Activated T-cell treated with anti-CD3 and anti-CD28 coated beads for 24 hours (primary cell): ENCODE data around the gene SARDH.
"Not testable (repeated sequence)": the region's sequence is repeated elsewhere in the genome, so short reads cannot be mapped to it uniquely, and the experiment has no call there.

Experiments used
- DNase-seq: peaks from one replicate; pipeline ENCODE4 v3.0.0-alpha.2; 2020; ENCODE audit warnings: low read depth

Gene SARDH

GRCh38 chr9:133685653-133686609, 52.2 kb downstream of the SARDH start:
- no peak for DNase-seq

GRCh38 chr9:133684936-133685361, 53.2 kb downstream of the SARDH start:
- DNase-seq, result no peak

DNA sequence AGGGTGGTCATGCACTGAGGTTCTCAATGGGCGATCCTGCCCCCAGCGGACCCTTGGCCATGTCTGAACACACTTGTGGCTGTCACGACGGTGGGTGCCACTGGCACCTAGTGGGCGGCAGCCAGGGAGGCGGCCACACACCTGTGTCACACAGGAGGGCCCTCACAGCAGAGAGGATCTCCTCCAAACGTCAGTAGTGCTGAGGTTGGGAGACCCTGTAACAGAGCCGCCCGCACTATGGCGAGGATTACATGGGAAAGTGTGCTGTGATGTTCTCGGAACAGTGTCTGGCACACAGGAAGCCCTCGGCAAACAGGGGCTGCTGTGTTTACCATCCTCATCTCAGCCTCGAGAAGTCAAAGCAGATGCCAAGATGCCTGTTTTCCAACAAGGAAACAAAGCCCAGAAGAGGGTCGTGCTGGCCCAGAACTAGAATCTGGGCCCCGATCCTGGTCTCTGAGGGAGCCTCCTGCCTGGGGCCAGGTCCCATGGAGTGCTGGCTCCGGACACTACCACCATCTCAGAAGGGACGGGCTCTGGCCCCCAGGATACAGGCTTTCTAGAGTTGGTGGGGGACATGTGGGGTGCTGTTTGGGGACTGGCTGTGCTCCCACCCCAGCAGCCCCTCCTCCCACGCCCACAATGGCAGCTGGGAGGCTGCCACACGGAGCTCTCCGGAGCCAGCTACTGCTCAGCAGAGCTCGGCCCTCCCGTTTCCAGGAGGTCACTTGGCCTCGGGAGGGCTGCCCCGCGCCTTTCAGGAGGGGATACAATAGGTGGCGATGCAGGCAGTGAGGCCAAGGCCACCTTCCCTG, 53.8 kb downstream of the SARDH start:
- DNase-seq, result no peak

DNA sequence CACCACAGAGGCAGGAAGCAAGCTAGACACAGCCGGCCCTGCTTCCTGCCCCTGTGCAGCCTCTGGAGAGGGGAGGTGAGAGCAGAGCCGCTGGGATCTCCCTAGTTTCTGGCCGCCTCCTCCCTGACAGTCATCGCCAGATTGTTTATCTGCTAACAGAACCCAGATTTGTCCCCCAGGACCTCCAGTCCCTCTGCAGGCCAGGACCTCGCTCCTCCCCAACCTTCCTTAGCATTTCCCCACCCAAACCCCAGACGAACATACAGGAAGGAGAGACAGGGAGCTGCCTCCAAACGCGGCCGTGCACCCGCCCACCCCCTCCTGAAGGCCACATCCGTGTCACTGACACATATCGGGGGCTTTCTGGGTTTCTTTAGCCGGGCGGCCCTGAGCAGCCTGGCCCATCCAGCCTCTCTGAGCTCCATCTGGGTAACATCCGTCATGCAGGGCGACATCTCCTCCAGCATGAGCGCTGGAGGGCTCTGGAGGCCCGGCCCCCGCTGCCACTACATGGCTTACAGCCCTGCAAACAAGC, 54.5 kb downstream of the SARDH start:
- peak; percentile 37 for DNase-seq

DNA sequence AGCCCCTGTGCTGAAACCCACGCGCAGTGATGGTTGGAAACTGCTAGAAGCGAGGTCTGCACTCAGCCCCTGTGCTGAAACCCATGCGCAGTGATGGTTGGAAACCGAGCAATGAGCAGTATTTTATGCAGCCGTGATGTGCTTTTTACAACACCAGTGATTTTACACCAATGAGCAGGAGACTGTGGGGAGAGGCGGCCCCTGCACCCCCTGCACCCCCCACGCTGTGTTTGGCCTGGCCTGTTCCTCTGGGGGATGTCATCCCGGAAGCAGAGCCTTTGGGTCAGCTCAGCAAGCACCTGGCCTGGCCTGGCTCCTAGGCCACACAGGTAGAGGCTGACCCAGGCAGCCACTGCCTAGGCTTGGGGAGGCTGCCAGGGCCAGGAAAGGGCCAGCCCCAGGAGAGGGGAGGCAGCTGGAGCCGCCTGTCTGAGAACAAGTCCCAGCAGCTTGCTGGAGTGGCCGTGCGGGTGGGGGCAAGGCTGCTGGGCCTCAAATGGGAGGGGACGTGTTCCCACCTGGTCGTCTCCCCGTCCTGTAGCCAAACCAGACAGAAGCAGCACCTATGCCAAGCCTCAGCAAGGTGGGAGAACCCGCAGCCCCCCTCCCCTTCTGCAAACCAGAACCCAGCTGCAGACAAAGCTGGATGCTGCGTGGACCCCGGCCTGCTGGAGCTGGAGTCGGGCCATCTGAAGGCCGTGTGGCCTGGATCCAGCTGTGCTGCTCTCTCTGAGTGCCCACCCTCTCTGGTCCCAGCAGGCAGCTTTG, 55.1 kb downstream of the SARDH start:
- no peak for DNase-seq

- no peak for DNase-seq
Measured at GRCh38 chr9:133681658-133682306, 56.4 kb downstream of the SARDH start.

DNA sequence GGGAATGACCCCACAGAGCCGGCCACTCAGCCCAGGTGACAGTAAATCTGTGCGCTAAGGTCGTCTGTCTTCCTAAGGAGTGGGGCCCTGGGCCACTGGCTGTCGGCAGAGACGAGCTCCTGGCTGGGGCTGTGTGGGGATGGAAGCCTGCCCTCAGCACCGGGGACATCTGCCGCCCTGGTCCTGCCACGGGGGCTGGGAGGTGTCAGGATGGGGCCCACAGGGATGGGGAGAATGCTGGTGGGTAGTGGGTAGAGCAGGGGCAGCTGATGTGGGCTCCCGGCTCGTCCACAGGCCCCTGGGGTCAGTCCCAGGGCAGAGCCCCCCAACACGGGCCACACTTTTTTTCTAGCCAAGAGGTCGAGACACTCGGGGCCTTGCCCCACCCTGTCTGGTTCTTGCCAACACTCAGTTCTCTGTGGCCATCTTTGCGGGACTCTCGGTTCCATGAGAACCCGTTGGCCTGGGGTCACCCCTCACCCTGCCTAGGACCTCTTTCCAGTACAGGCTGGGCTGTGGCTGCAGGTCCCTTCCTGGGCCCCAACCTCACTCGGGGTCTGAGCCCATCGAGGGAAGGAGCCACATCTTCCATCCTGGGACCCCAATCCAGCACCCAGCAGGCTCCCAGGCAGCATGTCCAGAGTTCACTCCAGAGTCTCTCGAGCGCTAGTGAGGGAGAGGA, 57.0 kb downstream of the SARDH start:
- no peak for DNase-seq

DNA sequence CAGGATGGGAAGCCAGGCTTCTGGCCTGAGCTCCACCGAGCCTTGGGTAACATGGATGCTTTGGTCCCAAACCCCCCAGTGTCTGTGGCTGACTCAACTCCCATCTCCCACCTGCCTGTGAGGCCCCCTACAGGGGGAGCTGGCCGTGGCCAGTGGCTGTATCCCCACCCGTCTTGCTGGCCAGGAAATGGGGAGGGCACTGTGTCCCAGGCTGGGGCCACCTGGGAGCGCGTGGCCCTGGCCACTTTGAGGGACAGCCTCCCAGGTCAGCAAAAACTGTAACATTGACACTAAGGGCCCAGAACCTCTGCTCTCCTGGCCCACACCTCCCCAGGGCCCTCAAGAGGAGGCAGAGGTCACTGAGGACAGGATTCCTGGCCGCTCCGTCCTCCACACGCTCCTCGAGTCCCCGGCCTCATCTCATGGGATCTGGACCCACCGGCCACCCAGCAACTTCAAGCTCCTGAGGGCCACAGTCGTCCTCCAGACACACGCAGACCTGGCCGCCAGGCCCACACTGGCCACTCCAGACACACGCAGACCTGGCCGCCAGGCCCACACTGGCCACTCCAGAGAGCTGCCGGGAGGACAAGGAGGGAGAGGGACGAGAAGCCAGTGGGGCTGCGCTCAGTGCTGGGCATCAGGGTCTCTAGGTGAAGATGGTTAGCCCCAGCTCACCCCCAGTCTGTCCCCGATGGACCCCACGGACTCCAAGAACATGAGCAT, 57.7 kb downstream of the SARDH start:
- no peak for DNase-seq

DNA sequence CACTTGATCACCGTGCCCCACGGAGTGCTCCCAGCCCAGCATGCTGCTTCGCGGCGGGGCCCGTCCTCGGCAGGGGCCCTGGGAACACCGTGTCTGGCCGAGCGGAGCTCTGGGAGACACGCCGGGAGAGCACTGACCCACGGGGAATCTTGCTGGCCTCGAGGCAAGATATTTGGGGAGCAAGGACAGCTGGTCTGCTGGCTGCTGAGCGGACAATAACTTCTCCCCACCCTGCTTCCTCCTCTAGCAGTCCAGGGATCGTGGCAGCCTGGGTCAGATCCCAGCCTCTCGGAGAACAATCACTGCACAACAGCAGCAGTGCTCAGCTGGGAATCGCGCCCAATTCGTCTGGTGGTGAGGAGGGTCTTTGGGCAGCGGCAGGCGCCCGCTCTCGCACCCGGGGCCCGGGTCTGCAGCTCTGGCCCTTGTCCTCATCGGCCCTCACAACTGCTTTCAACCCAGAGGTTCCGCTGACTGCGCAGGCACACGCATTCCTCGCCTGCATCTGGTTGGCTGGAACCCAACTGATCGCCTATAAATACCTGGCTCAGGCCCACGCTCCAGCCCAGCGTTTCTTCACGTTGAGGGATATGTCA, 58.6 kb downstream of the SARDH start:
- no peak for DNase-seq

DNA sequence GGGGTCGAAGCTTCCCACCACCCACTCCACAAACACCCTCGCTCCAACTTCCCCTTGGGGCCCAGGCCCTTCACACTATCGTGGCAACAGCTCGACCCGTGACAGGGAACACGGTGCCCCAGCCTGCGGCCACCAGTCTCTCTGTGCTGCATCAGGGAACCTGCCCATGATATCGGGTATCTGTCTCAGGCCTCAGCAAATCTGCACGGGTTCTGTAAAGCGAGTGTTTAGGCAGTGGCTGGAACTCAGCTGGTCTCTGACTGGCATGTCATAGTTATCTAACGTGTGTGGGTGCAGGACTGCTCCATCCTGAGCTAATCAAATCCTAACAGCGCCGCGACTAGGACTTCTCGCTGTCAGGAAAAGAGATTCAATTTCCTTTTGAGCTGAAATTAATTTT, 59.1 kb downstream of the SARDH start:
- DNase-seq, result no peak

DNA sequence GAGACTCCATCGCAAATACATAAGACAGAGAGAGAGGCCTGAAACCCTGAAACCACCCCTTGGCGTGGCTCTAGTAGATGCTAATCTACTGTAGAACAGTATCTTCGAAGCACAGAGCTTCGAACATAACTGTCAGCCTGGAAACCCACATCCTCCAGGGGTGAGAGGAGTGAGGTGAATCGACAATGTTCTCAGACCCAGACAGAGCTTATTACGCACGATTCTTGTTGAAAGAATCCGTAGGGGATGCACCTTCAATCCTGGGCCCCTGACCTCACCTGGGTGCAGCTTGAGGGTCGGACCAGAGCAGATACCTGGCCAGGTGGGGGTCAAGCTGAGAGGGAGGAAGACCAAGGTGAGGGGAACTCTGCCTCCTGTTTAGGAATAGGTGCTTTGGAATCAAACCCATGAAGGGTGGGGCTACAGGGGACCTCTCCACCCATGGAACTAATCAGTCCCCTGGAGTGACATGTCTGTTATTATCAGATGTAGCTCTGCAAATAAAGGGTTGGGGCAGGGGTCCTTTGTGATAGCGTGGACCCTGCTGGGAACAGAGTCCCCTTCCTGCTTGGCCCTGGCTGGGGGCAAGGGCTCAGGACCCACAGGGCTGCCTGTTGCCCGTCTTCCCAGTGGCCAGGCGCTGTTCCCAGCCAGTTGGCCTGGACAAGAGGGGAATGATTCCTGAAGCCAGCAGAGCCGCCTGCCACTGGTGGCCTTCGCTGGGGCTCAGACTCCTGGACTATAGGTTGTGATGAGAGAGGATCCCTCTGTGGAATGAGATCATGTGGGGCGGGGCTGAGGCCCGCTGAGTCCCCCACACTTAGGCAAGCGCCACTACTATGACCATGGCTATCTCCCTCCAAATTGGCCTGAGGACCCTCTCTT, 60.8 kb downstream of the SARDH start:
- peak; percentile 20 for DNase-seq

- no peak for DNase-seq
Measured at GRCh38 chr9:133676450-133676849, 61.7 kb downstream of the SARDH start.

GRCh38 chr9:133675796-133676195, 62.4 kb downstream of the SARDH start:
- DNase-seq, result not testable (repeated sequence)

GRCh38 chr9:133674091-133674490, 64.1 kb downstream of the SARDH start:
- no peak for DNase-seq

- DNase-seq, result no peak
Measured at GRCh38 chr9:133673258-133673655, 64.9 kb downstream of the SARDH start.

DNA sequence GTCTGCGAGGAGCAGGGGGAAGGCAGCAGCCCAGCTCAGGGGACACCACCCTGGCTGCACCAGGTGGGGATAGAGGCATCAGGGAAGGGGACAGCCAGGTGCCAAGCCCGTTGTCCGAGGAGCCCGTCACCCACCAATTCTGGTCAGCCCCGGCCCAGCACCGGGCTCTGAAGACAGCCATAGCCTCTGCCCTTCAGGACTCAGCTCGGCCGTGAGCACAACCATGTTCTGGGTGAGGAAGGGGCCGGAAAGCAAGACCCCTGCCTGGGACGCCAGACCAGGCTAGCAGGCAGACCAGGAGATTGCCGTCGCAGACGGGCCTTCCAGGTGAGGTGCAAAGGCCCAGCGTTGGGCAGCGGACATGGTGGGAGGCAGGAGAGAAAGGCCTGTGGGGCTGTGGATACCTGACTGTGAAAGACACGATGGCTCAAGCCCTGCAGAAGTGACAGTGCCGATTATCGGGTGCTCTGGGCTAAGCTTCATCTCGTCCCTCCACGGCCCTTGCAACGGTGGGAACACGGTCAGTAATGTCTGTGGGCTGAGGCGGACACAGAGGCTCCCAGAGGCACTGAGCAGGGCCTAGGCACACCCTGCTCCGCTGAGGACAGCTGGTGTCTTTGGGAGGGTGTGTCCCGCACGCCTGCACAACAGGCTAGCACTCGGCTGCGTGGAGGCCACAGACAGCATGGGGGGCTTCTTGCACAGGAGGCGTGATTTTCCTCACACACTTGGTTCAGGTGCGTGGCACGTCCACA, 65.5 kb downstream of the SARDH start:
- DNase-seq, result no peak

DNA sequence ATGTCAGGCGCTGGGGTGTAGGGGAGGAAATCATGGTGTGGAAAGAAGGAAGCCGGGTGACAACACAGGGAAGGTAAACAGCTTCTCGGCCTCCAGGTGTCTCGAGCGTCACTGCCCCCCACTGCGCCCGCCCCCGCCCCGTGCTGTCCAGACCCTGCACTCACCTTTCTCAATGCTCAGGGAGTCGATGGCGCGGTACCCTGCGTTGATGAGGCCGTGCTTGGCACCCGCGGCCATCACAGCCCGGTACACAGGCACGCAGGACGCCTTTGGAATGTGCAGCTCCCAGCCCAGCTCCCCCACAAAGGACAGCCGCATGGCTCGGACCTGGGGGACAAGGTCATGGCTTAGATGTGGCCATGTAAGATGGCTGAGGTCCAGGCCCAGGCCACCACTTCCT, 66.8 kb downstream of the SARDH start:
- no peak for DNase-seq

- DNase-seq, result no peak
Measured at GRCh38 chr9:133670466-133670865, 67.7 kb downstream of the SARDH start.
